Heart right ventricle (tissue), 16 donors: ENCODE measurements around the gene SYNPO2. TPM values are rescaled to one million over a fixed set of nuclear protein-coding genes. Genes with fewer than 3 reads are reported as not detected.
"Not testable (repeated sequence)": the region's sequence is repeated elsewhere in the genome, so short reads cannot be mapped to it uniquely, and the experiment has no call there.

Experiments used
- ATAC-seq, 8 donors: fragments of 200-7000 bp; cut with Tn5 transposase; one replicate each; pipeline ENCODE4 v1.9.1; 2020; ENCODE audit warnings: mild to moderate bottlenecking in 8 of 8, moderate library complexity in 8 of 8, moderate number of reproducible peaks in 1 of 8
- DNase-seq, 2 donors: peaks; one replicate each; pipeline ENCODE4 v3.0.0-alpha.2; 2020
- H3K27ac ChIP-seq, 10 donors: fragments of 200-600 bp; sonication (generic) in 2 of 10; one replicate each; pipeline versions ENCODE4 v1.5.0 to v1.8.0; 2020 to 2022; ENCODE audit warnings: mild to moderate bottlenecking in 3 of 10
- H3K27me3 ChIP-seq, 7 donors: fragments of 200-600 bp; one replicate each; pipeline ENCODE4 v1.8.0; 2021 to 2022; ENCODE audit warnings: mild to moderate bottlenecking in 2 of 7
- H3K36me3 ChIP-seq, 9 donors: fragments of 200-600 bp; sonication (generic) in 1 of 9; one replicate each; pipeline versions ENCODE4 v1.5.0 to v1.8.0; 2020 to 2022; ENCODE audit warnings: mild to moderate bottlenecking in 2 of 9
- H3K4me1 ChIP-seq, 9 donors: fragments of 200-600 bp; sonication (generic) in 1 of 9; one replicate each; pipeline versions ENCODE4 v1.5.0 to v1.8.0; 2020 to 2022; ENCODE audit warnings: mild to moderate bottlenecking in 4 of 9
- H3K4me3 ChIP-seq, 10 donors: fragments of 200-600 bp; sonication (generic) in 2 of 10; one replicate each; pipeline versions ENCODE4 v1.5.0 to v1.8.0; 2020 to 2022; ENCODE audit warnings: mild to moderate bottlenecking in 7 of 10, moderate library complexity in 2 of 10
- H3K9me3 ChIP-seq, 11 donors: fragments of 200-600 bp in 10 of 11; sonication (generic) in 2 of 11; one replicate each; pipeline versions ENCODE4 v1.5.0 to v1.8.0; 2013 to 2022; ENCODE audit warnings: mild to moderate bottlenecking in 2 of 11, control low read depth in 1 of 11, moderate library complexity in 1 of 11
- CTCF ChIP-seq, 9 donors: fragments of 200-600 bp; sonication (generic) in 2 of 9; IDR thresholded peaks; one replicate each; pipeline versions ENCODE4 v1.5.0 to v1.8.0; 2021 to 2022; ENCODE audit warnings: antibody characterized with exemption in 9 of 9, mild to moderate bottlenecking in 5 of 9, moderate library complexity in 1 of 9
- WGBS, 2 donors: extraction: QIAGEN DNeasy Blood & Tissue Kit; methylation state at CpG; one replicate each; pipeline ENCODE4 v1.1.7; 2013; ENCODE audit warnings: inconsistent platforms in 1 of 2; 5-methylcytosine and 5-hydroxymethylcytosine counted together
- intact Hi-C, 10 donors: fragments of 100-400 bp; cut with DNase I; formaldehyde crosslinking; loops; one replicate each; pipeline versions ENCODE4 v1.11.1 to v1.14.2; 2022
- polyA plus RNA-seq, 2 donors: library from polyadenylated mRNA; stranded (reverse); fragments of 200-250 nt; gene quantifications; one replicate each; pipeline ENCODE4 v1.2.3, GENCODE V29; 2013
- total RNA-seq, 10 donors: library from RNA; stranded (reverse); fragmentation: NEBNext Ultra II Directional in 3 of 10; extraction: Animal tissue kit (Norgen Biotek cat#: 25700) in 3 of 10; gene quantifications; one replicate each; pipeline versions ENCODE4 v1.2.1 to v1.2.4, GENCODE V29; 2021 to 2023
- donor health status: Arrhythmogenic right ventricular cardiomyopathy.
- donor health status: ischemic (EF 13 %, LVEDD 7.1; RV severe dilation, severe dysfunction).
- donor health status: healthy with polysubstance abuse.
- donor health status: DM: no; HTN: yes; CAD: no.
- donor health status: DM: no; HTN: no; CAD: no.
- donor health status: ischemic (EF 25% LVEDD 6.9; RV normal size, moderate dysfunction).
- donor health status: ischemic (EF 25% LVEDD 5.7; RV mildly dilated, moderate dysfunction).
- donor health status: healthy.
- donor health status: DM: yes; HTN: yes; CAD: no.
- donor health status: Ischemic cardiomyopathy.
- donor health status: ischemic (EF 35%, LVEDD 5.7; RV mildly dilated, moderate dysfunction).
- donor health status: nonischemic (EF 11% LVEDD 7.7; RV severe dilation, severe dysfunction).
- donor health status: DM: yes; HTN: yes; CAD: no.
- donor health status: PGD.
- donor health status: ischemic (EF 29% LVEDD 5.4; RV normal size, mild dysfunction).
- donor health status: nonischemic (EF 23%, LVEDD 6.1; RV moderate dilation, normal function).

The SYNPO2 gene
- total and polyA plus RNA-seq, 12 donors, result 27.5 to 405 (median 244) TPM

- Histone ChIP-seq H3K4me3 (peak overlapping the region in 2 of 10 donors; percentile 1 to 13), H3K36me3 (no peaks in the 10 kb centered on the region), H3K4me1 (peaks cover 4 to 64% (median 20%) of the 10 kb centered on the region in 9 donors), H3K27me3 (no peaks in the 10 kb centered on the region), H3K9me3 (peaks cover 0 to 3% (median 0%) of the 10 kb centered on the region in 11 donors), H3K27ac (peak overlapping the region; percentile 8 to 90 (median 80))
- 27 to 51% methylated on average over 4 of the region's 4 CpGs for WGBS, 2 donors
- peak; percentile 75 to 89 (median 84) for ATAC-seq
- DNase-seq, result peak in 1 of 2 donors; percentile 59
- intact Hi-C loops, result no loop called here
- no peak for TF ChIP-seq CTCF (IDR thresholded peaks at IDR 0.05)
Observed at GRCh38 chr4:119000400-119000799, 111.7 kb downstream of the SYNPO2 start.

- no peak overlapping the region for H3K4me3 ChIP-seq
- H3K27ac ChIP-seq, result peak overlapping the region in 8 of 10 donors; percentile 34 to 90 (median 70)
- ATAC-seq (no peak), DNase-seq (no peak)
- H3K4me1 ChIP-seq, result peaks cover 6 to 70% (median 27%) of the 10 kb centered on the region in 9 donors
- no peaks in the 10 kb centered on the region for H3K27me3 ChIP-seq
- no peaks in the 10 kb centered on the region for H3K36me3 ChIP-seq
- TF ChIP-seq CTCF (IDR thresholded peaks at IDR 0.05), result no peak
- intact Hi-C loops, result no loop called here
- peaks cover 0 to 3% (median 0%) of the 10 kb centered on the region in 11 donors for H3K9me3 ChIP-seq
- WGBS, 2 donors, result 61 to 65% methylated on average over 3 of the region's 3 CpGs
Observed at GRCh38 chr4:119002476-119002875, 113.8 kb downstream of the SYNPO2 start.

- intact Hi-C loops, DNase-seq, H3K27me3 ChIP-seq, H3K4me3 ChIP-seq, H3K36me3 ChIP-seq, H3K9me3 ChIP-seq, ATAC-seq: not testable (repeated sequence)
- peaks cover 3 to 65% (median 27%) of the 10 kb centered on the region in 9 donors for H3K4me1 ChIP-seq
- peak overlapping the region in 8 of 10 donors; percentile 34 to 90 (median 70) for H3K27ac ChIP-seq
- WGBS, 2 donors, result 6 to 10% methylated on average over 1 of the region's 1 CpG
Observed at GRCh38 chr4:119003001-119003400, 114.3 kb downstream of the SYNPO2 start.

- 46 to 52% methylated on average over 2 of the region's 2 CpGs for WGBS, 2 donors
- DNase-seq (no peak), ATAC-seq (peak in 3 of 8 donors; percentile 24 to 70 (median 61))
- Histone ChIP-seq H3K4me3 (no peak overlapping the region), H3K27me3 (no peaks in the 10 kb centered on the region), H3K36me3 (no peaks in the 10 kb centered on the region), H3K9me3 (peaks cover 0 to 3% (median 0%) of the 10 kb centered on the region in 11 donors), H3K4me1 (peaks cover 3 to 53% (median 15%) of the 10 kb centered on the region in 9 donors), H3K27ac (peak overlapping the region in 8 of 10 donors; percentile 5 to 60 (median 32))
- no peak for TF ChIP-seq CTCF (IDR thresholded peaks at IDR 0.05)
- intact Hi-C loops, result no loop called here
Observed at GRCh38 chr4:119005928-119006460, 117.3 kb downstream of the SYNPO2 start.

GRCh38 chr4:119008761-119009160 lies 120.1 kb downstream of the SYNPO2 start:
- Histone ChIP-seq H3K27ac (peak overlapping the region in 1 of 10 donors; percentile 11), H3K4me1 (peaks cover 3 to 54% (median 17%) of the 10 kb centered on the region in 9 donors)
- no peak for DNase-seq

GRCh38 chr4:119010221-119010620 lies 121.6 kb downstream of the SYNPO2 start:
- Histone ChIP-seq H3K27ac (peak overlapping the region in 7 of 10 donors; percentile 26 to 69 (median 51)), H3K4me1 (peaks cover 3 to 62% (median 21%) of the 10 kb centered on the region in 9 donors)
- DNase-seq, H3K36me3 ChIP-seq, H3K27me3 ChIP-seq, H3K9me3 ChIP-seq, ATAC-seq, intact Hi-C loops, H3K4me3 ChIP-seq: not testable (repeated sequence)
- WGBS, 2 donors, result 82 to 84% methylated on average over 2 of the region's 2 CpGs

More at GRCh38 chr4:119008761-119009160, 120.1 kb downstream of the SYNPO2 start:
- Histone ChIP-seq H3K4me3 (no peak overlapping the region), H3K27me3 (no peaks in the 10 kb centered on the region), H3K36me3 (no peaks in the 10 kb centered on the region), H3K9me3 (peaks cover 0 to 4% (median 0%) of the 10 kb centered on the region in 11 donors)
- WGBS, 2 donors, result 75 to 76% methylated on average over 2 of the region's 2 CpGs
- ATAC-seq, result no peak
- TF ChIP-seq CTCF (IDR thresholded peaks at IDR 0.05), result no peak
- intact Hi-C loops, result no loop called here
